Ascending aorta (tissue), 2 donors: Measurements from ENCODE around the gene DDX31. TPM values are rescaled to one million over a fixed set of nuclear protein-coding genes. Genes with fewer than 3 reads are reported as not detected.

Experiments
- DNase-seq, 2 donors: peaks; one replicate each; pipeline ENCODE4 v3.0.0-alpha.2; 2019; ENCODE audit warnings: low spot score in 2 of 2
- H3K27ac ChIP-seq, 2 donors: fragments of 200-600 bp; sonication (generic); one replicate each; pipeline ENCODE4 v1.5.1; 2016 to 2017; ENCODE audit warnings: mild to moderate bottlenecking in 1 of 2
- H3K27me3 ChIP-seq: fragments of 200-600 bp; sonication (generic); one replicate; pipeline ENCODE4 v1.5.1; 2017
- H3K36me3 ChIP-seq, 2 donors: fragments of 200-600 bp; sonication (generic); one replicate each; pipeline ENCODE4 v1.5.1; 2016
- H3K4me1 ChIP-seq, 2 donors: fragments of 200-600 bp; sonication (generic); one replicate each; pipeline ENCODE4 v1.5.1; 2016 to 2017; ENCODE audit warnings: mild to moderate bottlenecking in 1 of 2
- H3K4me3 ChIP-seq, 2 donors: fragments of 200-600 bp; sonication (generic); one replicate each; pipeline ENCODE4 v1.5.1; 2016 to 2017; ENCODE audit warnings: mild to moderate bottlenecking in 1 of 2
- H3K9me3 ChIP-seq, 2 donors: fragments of 200-600 bp; sonication (generic); one replicate each; pipeline ENCODE4 v1.5.1; 2016
- CTCF ChIP-seq, 3 experiments: fragments of 200-600 bp in 2 of 3; fragments of 450-650 bp in 1 of 3; sonication (generic) in 2 of 3; IDR thresholded peaks; one replicate each; pipeline ENCODE4 v1.5.1; 2016 to 2019; ENCODE audit warnings: antibody characterized with exemption in 3 of 3, mild to moderate bottlenecking in 1 of 3, moderate library complexity in 1 of 3
- intact Hi-C: fragments of 100-400 bp; cut with DNase I; formaldehyde crosslinking; loops from one replicate; pipeline ENCODE4 v1.15.1; 2023
- total RNA-seq: library from RNA; depleted of rRNA; stranded (reverse); fragments of >200 nt; gene quantifications from one replicate; pipeline ENCODE4 v1.1.0, GENCODE V29; 2016

The DDX31 gene
- total RNA-seq, 1 donor from 2014 or later, result 20.4 TPM

DNA sequence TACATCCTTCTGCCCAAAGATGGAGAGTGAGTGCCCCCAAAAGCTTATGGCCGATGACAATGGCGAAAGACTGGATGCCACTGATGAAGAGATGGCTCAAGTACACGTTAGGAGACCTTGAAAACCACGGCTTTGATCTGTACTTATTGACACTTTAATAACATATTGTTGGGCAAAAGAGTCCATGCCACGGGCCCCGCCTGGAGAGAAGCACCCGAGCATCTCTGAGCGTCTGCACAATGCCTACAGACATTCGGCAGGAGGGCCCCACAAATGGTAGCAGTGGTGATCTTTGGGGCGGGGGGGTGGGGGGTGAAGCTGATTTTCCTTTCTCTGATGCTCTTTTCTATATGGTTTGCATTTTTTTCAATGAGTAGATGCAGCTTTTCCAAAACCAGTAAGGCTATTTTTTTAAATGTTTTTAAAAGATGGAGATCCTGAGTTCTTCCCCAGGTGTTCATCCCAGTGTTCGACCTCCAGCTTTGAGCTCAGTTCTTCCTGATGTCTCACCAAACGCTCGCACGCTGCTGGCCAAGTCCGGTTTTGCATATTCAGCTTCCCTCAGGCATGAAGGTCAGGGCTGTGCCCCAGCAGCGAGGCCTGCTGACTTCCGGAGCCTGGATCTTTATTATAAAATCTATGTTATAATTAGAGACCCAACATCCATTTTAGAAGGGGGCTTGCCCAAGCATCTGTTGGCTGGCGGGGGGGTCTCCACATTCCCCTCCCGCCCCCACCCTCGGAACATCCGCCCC, 121.6 kb downstream of the DDX31 start:
- Histone ChIP-seq H3K27ac (no peak overlapping the region), H3K4me3 (no peak overlapping the region), H3K27me3 (peaks cover 11% of the 10 kb centered on the region), H3K36me3 (no peaks in the 10 kb centered on the region), H3K9me3 (no peaks in the 10 kb centered on the region), H3K4me1 (no peaks in the 10 kb centered on the region)
- DNase-seq, result no peak
- TF ChIP-seq CTCF (IDR thresholded peaks at IDR 0.05), result no peak
- intact Hi-C loops, result no loop called here

DNA sequence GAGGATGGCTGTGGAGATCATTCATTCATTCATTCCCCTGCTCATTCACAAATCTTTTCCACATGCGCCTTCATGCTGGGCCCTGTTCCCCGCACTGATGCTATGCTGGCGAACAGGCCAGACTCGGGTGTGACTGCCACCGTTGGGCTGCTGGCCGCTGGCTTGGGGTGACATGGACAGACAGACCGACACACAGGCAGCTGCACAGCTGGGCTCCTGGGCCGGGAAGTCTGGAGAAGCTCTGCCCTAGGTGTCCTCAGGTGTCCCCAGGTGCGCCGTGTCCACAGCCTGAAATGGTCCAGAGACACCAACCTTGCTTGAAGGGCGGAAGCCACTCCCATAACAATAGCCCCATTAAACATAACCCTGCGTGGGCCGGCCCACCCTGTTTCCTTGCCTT, 122.3 kb downstream of the DDX31 start:
- no peaks in the 10 kb centered on the region for H3K36me3 ChIP-seq
- intact Hi-C loops, result no loop called here
- TF ChIP-seq CTCF (IDR thresholded peaks at IDR 0.05), result no peak
- H3K9me3 ChIP-seq, result no peaks in the 10 kb centered on the region
- DNase-seq, result no peak
- H3K27ac ChIP-seq, result no peak overlapping the region
- peaks cover 11% of the 10 kb centered on the region for H3K27me3 ChIP-seq
- no peaks in the 10 kb centered on the region for H3K4me1 ChIP-seq
- H3K4me3 ChIP-seq, result no peak overlapping the region

DNA sequence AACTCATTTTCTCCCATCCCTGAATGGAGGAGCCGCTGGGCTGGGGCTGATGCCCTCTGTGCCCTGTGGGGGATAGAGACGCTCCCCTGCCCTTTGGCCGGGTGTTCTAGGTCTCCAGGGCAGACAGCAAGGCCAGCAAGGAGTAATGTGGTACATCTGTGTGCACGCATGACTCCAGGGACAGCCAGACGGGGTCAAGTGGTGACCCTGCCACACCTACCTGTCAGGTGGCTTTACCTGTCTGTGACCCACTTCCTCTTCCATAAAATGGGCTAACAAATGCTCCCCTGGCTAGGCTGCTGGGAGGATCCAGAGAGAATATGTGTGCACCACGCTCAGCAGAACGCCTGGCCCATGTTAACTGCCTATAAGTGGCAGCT, 122.7 kb downstream of the DDX31 start:
- no peak overlapping the region for H3K27ac ChIP-seq
- DNase-seq, result no peak
- no peaks in the 10 kb centered on the region for H3K36me3 ChIP-seq
- intact Hi-C loops, result no loop called here
- no peak overlapping the region for H3K4me3 ChIP-seq
- peaks cover 11% of the 10 kb centered on the region for H3K27me3 ChIP-seq
- H3K9me3 ChIP-seq, result no peaks in the 10 kb centered on the region
- no peak for TF ChIP-seq CTCF (IDR thresholded peaks at IDR 0.05)
- H3K4me1 ChIP-seq, result no peaks in the 10 kb centered on the region

- no peak for DNase-seq
- H3K9me3 ChIP-seq, result no peaks in the 10 kb centered on the region
- no peak for TF ChIP-seq CTCF (IDR thresholded peaks at IDR 0.05)
- no peaks in the 10 kb centered on the region for H3K36me3 ChIP-seq
- intact Hi-C loops, result no loop called here
- H3K4me3 ChIP-seq, result no peak overlapping the region
- H3K4me1 ChIP-seq, result no peaks in the 10 kb centered on the region
- peaks cover 11% of the 10 kb centered on the region for H3K27me3 ChIP-seq
- no peak overlapping the region for H3K27ac ChIP-seq
These were observed 123.4 kb downstream of the DDX31 start for GRCh38 chr9:132546148-132547051.

GRCh38 chr9:132545578-132545977, 124.2 kb downstream of the DDX31 start:
- TF ChIP-seq CTCF (IDR thresholded peaks at IDR 0.05), result no peak
- no peak overlapping the region for H3K27ac ChIP-seq
- H3K4me1 ChIP-seq, result no peaks in the 10 kb centered on the region
- DNase-seq, result no peak
- no peaks in the 10 kb centered on the region for H3K9me3 ChIP-seq
- intact Hi-C loops, result no loop called here
- no peak overlapping the region for H3K4me3 ChIP-seq
- peaks cover 11% of the 10 kb centered on the region for H3K27me3 ChIP-seq
- H3K36me3 ChIP-seq, result no peaks in the 10 kb centered on the region
